Measurements from ENCODE around the gene PCP4L1. TPM values are rescaled to one million over a fixed set of nuclear protein-coding genes. Genes with fewer than 3 reads are reported as not detected.

PCP4L1 gene
- not detected in 2 replicates for total RNA-seq

DNA sequence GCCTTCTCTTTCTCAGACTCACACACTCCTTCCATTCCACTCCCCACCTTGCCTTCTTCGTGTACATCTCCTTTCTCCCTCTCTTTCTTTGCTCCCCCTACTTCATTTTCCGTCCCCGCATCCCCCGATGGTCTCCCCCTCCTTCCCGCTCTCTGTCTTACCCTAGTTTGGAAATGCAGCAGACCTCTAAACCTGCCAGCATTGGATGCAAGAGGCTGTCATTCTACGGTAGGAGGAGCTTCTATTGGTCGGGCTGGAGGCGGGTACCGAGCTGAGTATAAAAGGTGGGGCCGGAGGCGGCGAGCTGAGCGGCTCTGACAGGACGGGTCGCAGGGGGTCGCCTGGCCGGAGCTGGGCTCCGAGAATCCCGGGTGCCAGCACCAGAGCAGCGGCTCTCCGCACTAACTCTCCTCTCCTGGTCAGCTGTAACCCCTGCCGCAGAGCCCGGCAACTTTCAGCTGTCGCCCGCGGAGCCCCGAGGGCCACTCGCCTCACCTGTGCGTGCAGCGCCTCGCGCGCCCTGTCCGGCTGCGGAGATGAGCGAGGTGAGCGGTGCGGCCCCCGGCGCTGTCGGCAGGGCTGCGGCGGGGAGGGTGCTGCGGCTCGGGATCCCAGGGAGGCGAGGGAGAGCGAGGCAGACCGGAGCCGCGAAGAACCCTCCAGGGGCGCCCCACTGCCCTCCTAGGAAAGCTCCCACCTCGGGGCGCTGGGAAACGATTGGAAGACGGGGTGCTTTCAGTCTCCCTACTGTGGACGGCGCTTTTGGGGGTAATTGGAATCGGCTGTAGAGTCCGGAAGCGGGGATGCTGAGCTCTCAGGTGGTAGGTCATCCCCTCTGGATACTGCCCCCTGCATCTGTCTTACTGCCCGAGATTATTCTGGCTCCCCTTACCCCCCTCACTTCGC is at the start of gene PCP4L1:
TSS of gene PCP4L1 (plus strand) at position 307 of the 906 bp plus-strand sequence. CDS start at position 537, 230 bp downstream.
- H3K4me1 ChIP-seq (ENCODE audit: insufficient read depth, low read length) = peaks cover 6% of the 10 kb centered on the region
- no peak within 1 kb of the TSS for H3K27ac ChIP-seq (ENCODE audit: low read depth, low read length)
- no peaks in the 10 kb centered on the region for H3K79me2 ChIP-seq (ENCODE audit: insufficient read depth, low read length)
- peaks cover 39% of the 10 kb centered on the region for H3K27me3 ChIP-seq (ENCODE audit: insufficient read depth, low read length)
- TF ChIP-seq, protein P1, sequence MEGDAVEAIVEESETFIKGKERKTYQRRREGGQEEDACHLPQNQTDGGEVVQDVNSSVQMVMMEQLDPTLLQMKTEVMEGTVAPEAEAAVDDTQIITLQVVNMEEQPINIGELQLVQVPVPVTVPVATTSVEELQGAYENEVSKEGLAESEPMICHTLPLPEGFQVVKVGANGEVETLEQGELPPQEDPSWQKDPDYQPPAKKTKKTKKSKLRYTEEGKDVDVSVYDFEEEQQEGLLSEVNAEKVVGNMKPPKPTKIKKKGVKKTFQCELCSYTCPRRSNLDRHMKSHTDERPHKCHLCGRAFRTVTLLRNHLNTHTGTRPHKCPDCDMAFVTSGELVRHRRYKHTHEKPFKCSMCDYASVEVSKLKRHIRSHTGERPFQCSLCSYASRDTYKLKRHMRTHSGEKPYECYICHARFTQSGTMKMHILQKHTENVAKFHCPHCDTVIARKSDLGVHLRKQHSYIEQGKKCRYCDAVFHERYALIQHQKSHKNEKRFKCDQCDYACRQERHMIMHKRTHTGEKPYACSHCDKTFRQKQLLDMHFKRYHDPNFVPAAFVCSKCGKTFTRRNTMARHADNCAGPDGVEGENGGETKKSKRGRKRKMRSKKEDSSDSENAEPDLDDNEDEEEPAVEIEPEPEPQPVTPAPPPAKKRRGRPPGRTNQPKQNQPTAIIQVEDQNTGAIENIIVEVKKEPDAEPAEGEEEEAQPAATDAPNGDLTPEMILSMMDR (IDR thresholded peaks at IDR 0.05; ENCODE audit: extremely low read depth, low read depth, low read length) = no peak
- peak within 1 kb of the TSS; percentile 76 for H2AFZ ChIP-seq (ENCODE audit: low read length)
- DNase-seq (ENCODE audit: insufficient read length, low spot score, missing footprints) = peak; percentile 92
- peak within 1 kb of the TSS; percentile 77 for H3K4me2 ChIP-seq (ENCODE audit: insufficient read depth, low read length)
- no peaks in the 10 kb centered on the region for H3K9me3 ChIP-seq (ENCODE audit: low read depth, low read length)
- H3K4me3 ChIP-seq (ENCODE audit: insufficient read depth, low read length) = peak within 1 kb of the TSS; percentile 64
- H3K36me3 ChIP-seq (ENCODE audit: insufficient read depth, low read length) = no peaks in the 10 kb centered on the region
- no peaks in the 10 kb centered on the region for H4K20me1 ChIP-seq (ENCODE audit: insufficient read depth, low read length)

GRCh38 chr1:161209790-161210409 is 48.6 kb upstream of the PCP4L1 start:
- Histone ChIP-seq H3K4me1 (ENCODE audit: insufficient read depth, low read length) (peaks cover 5% of the 10 kb centered on the region), H3K4me2 (ENCODE audit: insufficient read depth, low read length) (no peak overlapping the region), H3K27ac (ENCODE audit: low read depth, low read length) (no peak overlapping the region), H3K9me3 (ENCODE audit: low read depth, low read length) (no peaks in the 10 kb centered on the region), H2AFZ (ENCODE audit: low read length) (no peak overlapping the region), H3K27me3 (ENCODE audit: insufficient read depth, low read length) (no peaks in the 10 kb centered on the region), H3K79me2 (ENCODE audit: insufficient read depth, low read length) (peaks cover 16% of the 10 kb centered on the region), H4K20me1 (ENCODE audit: insufficient read depth, low read length) (peaks cover 2% of the 10 kb centered on the region), H3K36me3 (ENCODE audit: insufficient read depth, low read length) (peaks cover 73% of the 10 kb centered on the region), H3K4me3 (ENCODE audit: insufficient read depth, low read length) (no peak overlapping the region)
- peak; percentile 86 for DNase-seq (ENCODE audit: insufficient read length, low spot score, missing footprints)
- TF ChIP-seq, protein P1 (IDR thresholded peaks at IDR 0.05; ENCODE audit: extremely low read depth, low read depth, low read length) = peak; percentile 95

- Histone ChIP-seq H3K4me1 (ENCODE audit: insufficient read depth, low read length) (peaks cover 24% of the 10 kb centered on the region), H3K4me2 (ENCODE audit: insufficient read depth, low read length) (no peak overlapping the region), H4K20me1 (ENCODE audit: insufficient read depth, low read length) (peaks cover 2% of the 10 kb centered on the region), H2AFZ (ENCODE audit: low read length) (no peak overlapping the region), H3K27me3 (ENCODE audit: insufficient read depth, low read length) (no peaks in the 10 kb centered on the region), H3K4me3 (ENCODE audit: insufficient read depth, low read length) (no peak overlapping the region), H3K79me2 (ENCODE audit: insufficient read depth, low read length) (no peaks in the 10 kb centered on the region), H3K9me3 (ENCODE audit: low read depth, low read length) (no peaks in the 10 kb centered on the region), H3K36me3 (ENCODE audit: insufficient read depth, low read length) (peaks cover 49% of the 10 kb centered on the region), H3K27ac (ENCODE audit: low read depth, low read length) (no peak overlapping the region)
- TF ChIP-seq, protein P1 (IDR thresholded peaks at IDR 0.05; ENCODE audit: extremely low read depth, low read depth, low read length) = no peak
- DNase-seq (ENCODE audit: insufficient read length, low spot score, missing footprints) = no peak
These were observed 44.2 kb upstream of the PCP4L1 start for GRCh38 chr1:161214369-161214768.

DNA sequence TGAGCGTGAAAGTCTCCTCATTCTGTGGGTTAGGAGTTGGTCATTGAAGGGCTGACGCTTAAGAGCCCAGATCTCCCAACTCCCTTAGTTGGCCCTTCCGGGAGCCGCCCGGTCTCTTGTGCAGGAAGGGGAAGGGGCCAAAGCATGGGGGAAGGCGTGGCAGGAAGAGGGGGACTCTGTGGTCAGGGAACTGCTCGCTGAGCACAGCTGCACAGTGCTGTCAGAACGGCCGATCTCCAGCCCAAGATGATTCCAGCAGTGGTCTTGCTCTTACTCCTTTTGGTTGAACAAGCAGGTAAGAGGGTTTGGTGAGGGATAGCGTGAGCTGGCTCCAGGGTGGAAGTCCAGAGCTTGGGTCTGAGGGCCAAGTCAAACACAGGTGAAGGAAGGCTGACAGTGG is 43.5 kb upstream of the PCP4L1 start, which contains the start of gene FCER1G:
TSS of gene FCER1G (plus strand) at position 220 of the 400 bp plus-strand sequence. CDS start at position 247, 27 bp downstream.
- Histone ChIP-seq H3K4me3 (ENCODE audit: insufficient read depth, low read length) (no peak within 1 kb of the TSS), H4K20me1 (ENCODE audit: insufficient read depth, low read length) (no peaks in the 10 kb centered on the region), H3K27ac (ENCODE audit: low read depth, low read length) (peak within 1 kb of the TSS; percentile 97), H3K79me2 (ENCODE audit: insufficient read depth, low read length) (no peaks in the 10 kb centered on the region), H3K36me3 (ENCODE audit: insufficient read depth, low read length) (peaks cover 41% of the 10 kb centered on the region), H3K4me2 (ENCODE audit: insufficient read depth, low read length) (peak within 1 kb of the TSS; percentile 77), H2AFZ (ENCODE audit: low read length) (no peak within 1 kb of the TSS), H3K27me3 (ENCODE audit: insufficient read depth, low read length) (no peaks in the 10 kb centered on the region), H3K4me1 (ENCODE audit: insufficient read depth, low read length) (peaks cover 24% of the 10 kb centered on the region), H3K9me3 (ENCODE audit: low read depth, low read length) (no peaks in the 10 kb centered on the region)
- no peak for DNase-seq (ENCODE audit: insufficient read length, low spot score, missing footprints)
- TF ChIP-seq, protein P1 (IDR thresholded peaks at IDR 0.05; ENCODE audit: extremely low read depth, low read depth, low read length) = no peak

All from osteoblast (primary cell).